ENCODE measurements around the gene TPSB2.
"Not testable (repeated sequence)": the region's sequence is repeated elsewhere in the genome, so short reads cannot be mapped to it uniquely, and the experiment has no call there.

The TPSB2 gene

DNA sequence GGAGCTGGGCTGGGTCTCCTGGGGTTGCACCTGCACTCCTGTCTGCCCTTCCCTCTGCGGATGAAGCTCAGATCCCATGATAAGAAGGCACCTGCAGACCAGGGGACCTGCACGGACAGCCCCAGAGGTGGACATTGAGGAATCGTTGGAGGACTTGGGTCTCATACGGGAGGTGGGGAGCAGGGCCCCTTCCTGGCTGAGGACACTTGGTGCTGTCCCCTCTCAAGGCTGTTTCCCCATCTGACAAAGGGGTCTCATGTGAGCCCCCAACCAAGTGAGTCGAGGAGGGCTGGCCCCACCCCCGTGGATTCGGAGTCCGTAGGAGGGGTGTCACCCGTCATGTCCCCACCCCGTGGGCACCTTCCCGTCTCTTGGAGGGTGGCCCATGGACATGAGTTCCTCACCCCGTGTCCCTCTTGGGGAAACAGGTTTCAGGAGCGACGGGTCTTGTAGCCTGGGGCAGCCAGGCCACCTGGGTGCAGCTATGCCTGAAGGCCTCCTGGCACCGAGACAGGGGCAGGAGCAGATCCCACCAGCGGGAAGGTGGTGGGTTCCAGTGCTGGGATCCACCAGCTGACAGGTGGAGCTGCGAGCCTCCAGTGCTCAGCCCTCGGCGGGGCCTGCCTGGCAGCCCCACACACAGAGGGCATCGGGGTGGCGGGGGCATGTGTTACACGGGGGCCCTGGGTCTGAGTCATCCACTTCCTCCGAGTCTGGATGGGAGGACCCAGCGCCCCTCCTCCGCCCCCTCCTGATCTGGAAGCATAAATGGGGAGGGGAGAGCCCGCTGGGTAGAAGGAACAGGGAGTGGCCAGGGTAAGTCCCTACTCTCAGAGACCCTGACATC, 25.5 kb upstream of the TPSB2 start, which contains the start of gene TPSD1:
Gene TPSD1, plus strand, starts transcription at position 794 of the 847 bp plus-strand sequence. CDS start 212 bp downstream, outside the sequence.
- not testable (repeated sequence) for H3K4me1 Mint-ChIP-seq; DNase-seq (ENCODE audit: low spot score in 2 of 2); H3K9me3 Mint-ChIP-seq; H3K36me3 Mint-ChIP-seq; H3K4me3 Mint-ChIP-seq; H3K27ac Mint-ChIP-seq
- peak; percentile 6 for ATAC-seq

DNA sequence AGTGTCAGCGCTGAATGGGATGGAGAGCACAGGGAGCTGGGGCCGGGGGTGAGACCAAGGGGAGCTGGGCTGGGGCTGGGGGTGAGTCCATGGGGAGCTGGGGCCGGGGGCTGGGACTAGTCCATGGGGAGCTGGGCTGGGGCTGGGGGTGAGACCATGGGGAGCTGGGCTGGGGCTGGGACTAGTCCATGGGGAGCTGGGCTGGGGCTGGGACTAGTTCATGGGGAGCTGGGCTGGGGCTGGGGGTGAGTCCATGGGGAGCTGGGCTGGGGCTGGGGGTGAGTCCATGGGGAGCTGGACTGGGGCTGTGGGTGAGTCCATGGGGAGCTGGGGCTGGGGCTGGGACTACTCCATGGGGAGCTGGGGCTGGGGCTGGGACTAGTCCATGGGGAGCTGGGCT, 24.8 kb upstream of the TPSB2 start:
- not testable (repeated sequence) for DNase-seq (ENCODE audit: low spot score in 2 of 2)

DNA sequence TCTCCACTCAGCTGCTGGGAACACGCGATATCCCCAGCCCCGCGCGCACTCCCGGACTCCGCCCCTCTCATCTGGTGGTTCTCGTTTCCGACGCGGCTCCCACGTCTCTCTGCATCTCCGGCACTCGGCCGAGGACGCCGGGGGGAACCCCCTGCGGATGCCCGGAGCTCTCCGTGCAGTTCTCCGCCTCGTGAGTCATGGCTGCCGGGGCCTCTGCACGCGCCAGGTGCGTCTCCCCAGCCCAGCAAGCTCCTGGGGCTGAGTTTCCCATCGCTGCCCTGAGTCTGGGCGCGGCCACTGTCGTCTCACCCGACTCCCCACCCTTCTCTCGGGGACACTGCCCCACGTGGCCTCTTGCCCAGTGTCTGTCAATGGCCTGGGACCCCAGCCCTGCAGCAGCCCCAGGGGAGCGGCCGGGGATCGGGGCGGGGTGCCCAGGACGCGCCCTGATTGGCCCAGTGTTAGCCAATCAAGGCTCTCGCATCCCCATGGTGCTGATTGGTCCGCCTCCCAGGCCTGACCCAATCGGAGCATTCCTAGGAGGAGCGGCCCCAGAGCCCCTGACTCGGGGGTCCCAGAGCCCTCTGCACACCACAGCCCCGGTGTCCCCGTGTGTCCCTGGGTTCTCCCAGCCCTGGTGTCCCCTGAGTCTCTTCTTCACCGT, 23.8 kb upstream of the TPSB2 start:
- H3K9me3 Mint-ChIP-seq; H3K4me1 Mint-ChIP-seq; H3K27ac Mint-ChIP-seq; DNase-seq (ENCODE audit: low spot score in 2 of 2); H3K4me3 Mint-ChIP-seq; H3K36me3 Mint-ChIP-seq: not testable (repeated sequence)
- ATAC-seq: peak; percentile 19

More for the DNA sequence above, 24.8 kb upstream of the TPSB2 start:
- not testable (repeated sequence) for H3K4me3 Mint-ChIP-seq, ATAC-seq, H3K27ac Mint-ChIP-seq, H3K36me3 Mint-ChIP-seq, H3K4me1 Mint-ChIP-seq, H3K9me3 Mint-ChIP-seq

DNA sequence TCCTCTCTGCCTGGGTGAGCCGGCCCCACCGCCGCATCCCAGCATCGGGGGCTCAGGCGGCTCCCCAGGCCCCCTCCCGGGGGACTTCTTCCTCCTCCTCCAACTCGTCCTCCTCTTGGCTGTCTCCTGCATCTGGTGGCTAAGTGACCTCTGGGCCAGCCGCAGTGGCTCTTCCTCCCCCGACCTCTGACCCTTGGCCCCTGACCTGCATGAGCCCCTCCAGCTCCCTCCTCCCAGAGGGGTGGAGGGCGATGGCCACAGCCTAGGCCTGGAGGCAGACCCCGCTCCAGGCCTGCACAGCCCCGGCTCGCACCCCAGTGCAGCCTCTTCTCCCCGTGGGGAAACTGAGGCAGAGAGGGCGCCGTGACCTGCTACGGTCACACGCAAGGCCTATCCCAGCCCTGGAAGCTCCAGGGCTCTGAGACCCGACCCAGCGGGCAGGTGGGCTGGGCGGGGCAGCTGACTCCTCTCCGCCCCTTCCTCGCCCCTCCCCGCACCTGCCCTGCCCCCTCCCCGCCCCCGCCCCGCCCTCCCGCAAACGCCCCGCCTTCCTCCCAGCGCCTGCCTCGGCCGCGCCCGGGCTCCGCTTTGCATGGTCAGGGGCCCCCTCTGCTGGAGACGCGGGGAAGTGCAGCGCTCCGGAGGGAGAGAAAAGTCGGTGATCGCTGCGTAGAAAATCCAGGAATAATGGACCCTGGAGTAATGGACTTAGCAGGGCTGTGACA, 19.2 kb upstream of the TPSB2 start:
- not testable (repeated sequence) for H3K4me1 Mint-ChIP-seq; DNase-seq (ENCODE audit: low spot score in 2 of 2); H3K36me3 Mint-ChIP-seq; H3K4me3 Mint-ChIP-seq; H3K27ac Mint-ChIP-seq; H3K9me3 Mint-ChIP-seq
- peak; percentile 56 for ATAC-seq

DNA sequence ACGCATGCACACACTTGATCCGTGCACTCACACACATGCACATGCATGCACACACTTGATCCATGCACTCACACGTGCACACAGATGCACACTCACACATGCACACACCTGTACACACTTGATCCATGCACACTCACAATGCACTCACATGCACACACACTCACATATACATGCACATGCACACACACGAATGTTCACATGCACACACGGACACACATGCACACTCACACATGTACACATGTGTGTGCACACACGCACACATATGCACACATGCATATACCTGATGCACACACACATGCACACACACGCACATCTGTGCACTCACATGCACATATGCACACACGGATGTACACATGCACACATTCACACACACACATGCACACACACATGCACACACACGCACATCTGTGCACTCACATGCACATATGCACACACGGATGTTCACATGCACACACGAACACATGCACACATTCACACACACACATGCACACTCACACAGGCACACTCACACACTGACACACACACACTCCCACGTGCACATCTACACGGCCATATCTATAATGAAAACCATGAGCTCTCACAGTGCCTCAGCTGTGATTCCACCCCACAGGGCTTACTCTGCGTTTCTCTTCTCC, 18.0 kb upstream of the TPSB2 start:
- H3K36me3 Mint-ChIP-seq; H3K9me3 Mint-ChIP-seq; H3K27ac Mint-ChIP-seq; H3K4me3 Mint-ChIP-seq; ATAC-seq; DNase-seq (ENCODE audit: low spot score in 2 of 2); H3K4me1 Mint-ChIP-seq: not testable (repeated sequence)

DNA sequence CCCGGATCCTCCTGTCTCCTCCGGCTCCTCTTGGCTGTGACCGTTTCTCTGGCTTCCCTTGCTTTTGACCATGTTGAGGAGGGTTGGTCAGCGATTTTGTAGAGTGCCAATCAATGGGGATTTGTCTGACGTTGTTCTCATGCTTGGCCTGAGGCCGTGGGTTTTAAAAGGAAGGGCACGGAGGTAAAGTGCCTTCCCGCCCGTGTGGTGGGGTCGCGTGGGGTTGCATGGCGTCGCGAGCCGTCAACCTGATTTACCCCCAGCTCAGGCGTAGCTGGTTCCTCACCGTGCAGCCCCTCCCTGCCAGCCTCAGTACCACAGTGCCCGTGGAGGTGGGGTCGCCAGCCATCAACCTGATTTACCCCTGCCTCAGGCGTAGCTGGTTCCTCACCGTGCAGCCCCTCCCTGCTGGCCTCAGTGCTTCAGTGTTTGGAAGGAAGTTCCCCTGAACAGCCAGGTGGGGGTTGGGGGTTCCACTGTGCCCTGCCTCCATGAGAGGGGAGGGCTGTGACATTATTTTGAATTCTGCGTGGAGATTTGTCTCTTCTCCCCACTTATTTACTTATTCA, 15.6 kb upstream of the TPSB2 start:
- H3K27ac Mint-ChIP-seq: peak overlapping the region; percentile 60
- no peak for DNase-seq (ENCODE audit: low spot score in 2 of 2)
- no peaks in the 10 kb centered on the region for H3K36me3 Mint-ChIP-seq
- no peak for ATAC-seq
- peaks cover 6% of the 10 kb centered on the region for H3K4me1 Mint-ChIP-seq
- H3K4me3 Mint-ChIP-seq: no peak overlapping the region
- no peaks in the 10 kb centered on the region for H3K9me3 Mint-ChIP-seq

DNA sequence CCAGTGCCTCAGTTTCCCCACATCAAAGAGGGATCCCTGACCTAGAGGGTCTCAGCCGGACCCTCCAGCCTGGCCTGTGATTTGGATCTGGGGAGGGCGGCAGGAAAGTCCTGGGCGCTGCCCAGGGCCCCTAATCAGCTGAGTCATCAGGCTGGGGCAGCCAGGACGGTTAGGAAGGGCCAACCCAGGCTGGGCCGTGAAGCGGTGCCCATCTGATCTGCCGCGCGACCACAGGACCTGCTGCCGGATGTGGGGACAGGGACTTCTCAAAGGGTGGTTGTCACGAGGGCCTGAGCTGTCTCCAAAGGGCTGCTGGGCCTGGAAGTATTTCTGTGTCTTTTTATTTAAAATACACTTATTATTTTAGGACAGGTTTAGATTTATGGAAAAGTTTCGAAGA, 14.9 kb upstream of the TPSB2 start:
- Mint-ChIP-seq H3K36me3 (no peaks in the 10 kb centered on the region), H3K4me3 (no peak overlapping the region), H3K4me1 (peaks cover 6% of the 10 kb centered on the region), H3K27ac (peak overlapping the region; percentile 60), H3K9me3 (no peaks in the 10 kb centered on the region)
- no peak for DNase-seq (ENCODE audit: low spot score in 2 of 2)
- peak; percentile 57 for ATAC-seq

DNA sequence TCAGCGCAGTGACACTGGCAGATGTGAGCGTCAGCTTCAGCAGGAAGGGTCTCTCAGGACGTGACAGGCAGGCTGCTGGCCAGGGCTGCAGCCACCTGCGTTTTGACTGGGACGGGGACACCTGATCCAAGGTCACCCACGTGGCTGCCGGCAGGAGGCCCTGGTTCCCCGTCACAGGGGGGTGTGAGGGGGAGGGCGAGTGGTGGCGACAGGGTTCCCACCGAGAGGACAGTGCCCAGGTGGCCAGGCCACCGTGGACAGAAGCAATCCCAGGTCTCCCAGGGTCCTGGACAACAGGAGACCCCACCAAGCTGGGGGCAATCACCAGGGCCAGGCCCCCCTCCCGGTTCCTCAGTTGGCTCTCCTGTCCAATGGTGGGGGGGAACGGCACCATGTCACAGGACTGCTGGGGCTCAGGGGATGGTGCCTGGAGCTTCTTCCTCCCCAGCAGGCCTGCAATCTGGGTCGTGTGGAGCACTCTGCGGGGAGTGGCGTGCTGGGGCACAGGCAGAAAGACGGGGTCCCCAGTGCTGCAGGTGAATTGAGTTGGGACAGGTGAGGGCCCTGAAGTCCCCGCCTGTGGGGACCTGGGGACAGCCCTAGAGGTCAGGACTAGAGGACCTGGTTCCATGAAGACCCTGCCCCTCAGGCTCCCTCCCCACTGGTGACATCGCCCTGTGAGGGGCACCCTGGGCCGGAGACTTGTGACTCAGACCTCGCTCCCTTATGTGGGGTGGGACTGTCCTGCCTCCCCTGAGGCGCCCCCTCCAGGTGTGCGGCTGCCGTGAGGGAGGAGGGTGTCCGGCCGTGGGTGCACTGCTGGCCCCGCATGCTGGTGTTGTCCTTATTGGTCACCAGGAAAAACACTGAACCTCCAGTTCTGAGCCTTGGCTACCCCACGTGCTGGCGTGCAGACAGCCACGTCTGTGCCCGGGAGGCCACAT, 14.2 kb upstream of the TPSB2 start:
- DNase-seq (ENCODE audit: low spot score in 2 of 2); H3K4me3 Mint-ChIP-seq; H3K9me3 Mint-ChIP-seq; ATAC-seq; H3K4me1 Mint-ChIP-seq; H3K27ac Mint-ChIP-seq; H3K36me3 Mint-ChIP-seq: not testable (repeated sequence)

DNA sequence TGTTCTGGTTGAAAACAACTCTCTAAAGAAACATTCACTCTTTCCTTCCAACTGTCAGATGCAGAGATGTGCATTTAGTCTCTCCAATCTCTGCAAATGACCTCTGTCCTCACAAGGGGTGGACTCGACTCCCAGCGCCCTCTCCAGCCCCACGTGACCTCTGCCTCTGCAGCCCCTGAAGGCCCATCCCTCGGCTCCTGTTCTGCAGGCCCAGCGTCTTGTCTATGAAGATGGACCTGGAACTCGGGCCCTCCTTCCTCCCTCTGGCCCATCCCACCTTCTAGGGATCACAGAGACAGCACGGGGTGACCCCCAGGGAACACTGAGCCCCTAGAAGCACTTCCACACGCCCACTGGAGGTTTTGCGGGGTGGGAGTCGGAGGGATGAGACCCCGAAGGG, 13.4 kb upstream of the TPSB2 start:
- H3K27ac Mint-ChIP-seq; DNase-seq (ENCODE audit: low spot score in 2 of 2); H3K9me3 Mint-ChIP-seq; ATAC-seq; H3K4me1 Mint-ChIP-seq; H3K36me3 Mint-ChIP-seq; H3K4me3 Mint-ChIP-seq: not testable (repeated sequence)

DNA sequence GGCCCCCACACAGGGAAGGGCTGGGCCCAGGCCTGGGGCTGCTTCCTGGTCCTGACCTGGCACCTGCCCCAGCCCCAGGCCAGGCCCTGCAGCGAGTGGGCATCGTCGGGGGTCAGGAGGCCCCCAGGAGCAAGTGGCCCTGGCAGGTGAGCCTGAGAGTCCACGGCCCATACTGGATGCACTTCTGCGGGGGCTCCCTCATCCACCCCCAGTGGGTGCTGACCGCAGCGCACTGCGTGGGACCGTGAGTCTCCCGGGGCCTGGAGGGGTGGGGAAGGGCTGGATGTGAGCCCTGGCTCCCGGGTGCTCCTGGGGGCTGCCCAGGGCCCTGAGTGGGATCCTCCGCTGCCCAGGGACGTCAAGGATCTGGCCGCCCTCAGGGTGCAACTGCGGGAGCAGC, 11.1 kb upstream of the TPSB2 start:
- not testable (repeated sequence) for H3K4me3 Mint-ChIP-seq; H3K36me3 Mint-ChIP-seq; H3K27ac Mint-ChIP-seq; ATAC-seq; H3K4me1 Mint-ChIP-seq; H3K9me3 Mint-ChIP-seq; DNase-seq (ENCODE audit: low spot score in 2 of 2)

DNA sequence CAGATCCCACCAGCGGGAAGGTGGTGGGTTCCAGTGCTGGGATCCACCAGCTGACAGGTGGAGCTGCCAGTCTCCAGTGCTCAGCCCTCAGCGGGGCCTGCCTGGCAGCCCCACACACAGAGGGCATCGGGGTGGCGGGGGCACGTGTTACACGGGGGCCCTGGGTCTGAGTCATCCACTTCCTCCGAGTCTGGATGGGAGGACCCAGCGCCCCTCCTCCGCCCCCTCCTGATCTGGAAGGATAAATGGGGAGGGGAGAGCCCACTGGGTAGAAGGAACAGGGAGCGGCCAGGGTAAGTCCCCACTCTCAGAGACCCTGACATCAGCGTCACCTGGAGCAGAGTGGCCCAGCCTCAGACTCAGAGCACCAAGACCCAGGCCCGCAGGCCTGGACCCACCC, 10.5 kb upstream of the TPSB2 start, which contains the start of gene TPSAB1:
Gene TPSAB1, plus strand, starts transcription at position 270 of the 400 bp plus-strand sequence. CDS start 234 bp downstream, outside the sequence.
- not testable (repeated sequence) for H3K4me1 Mint-ChIP-seq; H3K36me3 Mint-ChIP-seq; ATAC-seq; H3K27ac Mint-ChIP-seq; DNase-seq (ENCODE audit: low spot score in 2 of 2); H3K9me3 Mint-ChIP-seq; H3K4me3 Mint-ChIP-seq

DNA sequence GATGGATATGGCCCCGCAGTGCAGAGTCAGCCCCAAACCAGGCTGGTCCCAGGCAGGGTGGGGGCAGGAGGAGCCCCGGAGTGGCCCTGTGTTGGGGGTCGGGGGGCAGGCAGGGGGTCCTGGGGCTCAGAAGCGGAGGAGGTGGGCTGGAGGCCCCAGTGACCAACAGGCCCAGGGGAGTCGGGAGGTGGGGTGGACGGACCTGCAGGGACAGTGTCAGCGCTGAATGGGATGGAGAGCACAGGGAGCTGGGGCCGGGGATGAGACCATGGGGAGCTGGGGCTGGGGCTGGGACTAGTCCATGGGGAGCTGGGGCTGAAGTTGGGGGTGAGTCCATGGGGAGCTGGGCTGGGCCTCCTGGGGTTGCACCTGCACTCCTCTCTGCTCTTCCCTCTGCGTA, 9.6 kb upstream of the TPSB2 start:
- DNase-seq (ENCODE audit: low spot score in 2 of 2); H3K4me1 Mint-ChIP-seq; ATAC-seq; H3K36me3 Mint-ChIP-seq; H3K4me3 Mint-ChIP-seq; H3K9me3 Mint-ChIP-seq; H3K27ac Mint-ChIP-seq: not testable (repeated sequence)

DNA sequence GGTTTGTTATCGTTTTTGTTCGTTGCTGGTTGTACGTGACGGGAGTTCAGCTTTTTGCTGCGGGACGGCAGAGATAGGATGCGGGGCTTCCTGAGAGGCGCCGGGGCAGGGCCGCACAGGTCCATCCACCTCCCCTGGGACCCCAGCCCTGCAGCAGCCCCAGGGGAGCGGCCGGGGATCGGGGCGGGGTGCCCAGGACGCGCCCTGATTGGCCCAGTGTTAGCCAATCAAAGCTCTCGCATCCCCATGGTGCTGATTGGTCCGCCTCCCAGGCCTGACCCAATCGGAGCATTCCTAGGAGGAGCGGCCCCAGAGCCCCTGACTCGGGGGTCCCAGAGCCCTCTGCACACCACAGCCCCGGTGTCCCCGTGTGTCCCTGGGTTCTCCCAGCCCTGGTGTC, 8.9 kb upstream of the TPSB2 start:
- H3K9me3 Mint-ChIP-seq; H3K27ac Mint-ChIP-seq; H3K4me3 Mint-ChIP-seq; H3K4me1 Mint-ChIP-seq; H3K36me3 Mint-ChIP-seq; ATAC-seq; DNase-seq (ENCODE audit: low spot score in 2 of 2): not testable (repeated sequence)

DNA sequence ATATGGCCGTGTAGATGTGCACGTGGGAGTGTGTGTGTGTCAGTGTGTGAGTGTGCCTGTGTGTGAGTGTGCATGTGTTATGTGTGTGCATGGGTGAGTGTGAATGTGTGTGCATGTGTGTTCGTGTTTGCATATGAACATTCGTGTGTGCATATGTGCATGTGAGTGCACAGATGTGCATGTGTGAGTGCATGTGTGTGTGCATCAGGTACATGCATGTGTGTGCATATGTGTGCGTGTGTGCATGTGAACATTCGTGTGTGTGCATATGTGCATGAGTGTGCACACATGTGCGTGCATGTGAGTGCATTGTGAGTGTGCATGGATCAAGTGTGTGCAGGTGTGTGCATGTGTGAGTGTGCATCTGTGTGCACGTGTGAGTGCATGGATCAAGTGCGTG, 8.0 kb upstream of the TPSB2 start:
- Mint-ChIP-seq H3K27ac (no peak overlapping the region), H3K9me3 (no peaks in the 10 kb centered on the region), H3K4me3 (no peak overlapping the region), H3K4me1 (no peaks in the 10 kb centered on the region), H3K36me3 (no peaks in the 10 kb centered on the region)
- ATAC-seq: no peak
- no peak for DNase-seq (ENCODE audit: low spot score in 2 of 2)
